GM12878 (cell line): ENCODE results near the gene ETNPPL.

Experiments
- BHLHE40 ChIP-seq, 2 experiments: fragments of 450-650 bp in 1 of 2; IDR thresholded peaks; 2 replicates each; pipeline ENCODE4 v1.6.1; 2011 to 2017; ENCODE audit warnings: low read depth in 2 of 2, borderline replicate concordance in 1 of 2, improper control_type of control experiment in 1 of 2, low read length in 1 of 2, mild to moderate bottlenecking in 1 of 2
- CBX5 ChIP-seq: sonication (generic); IDR thresholded peaks from 2 replicates; pipeline ENCODE4 v1.6.1; 2016; ENCODE audit warnings: low read depth, moderate library complexity, mild to moderate bottlenecking, inconsistent platforms
- CHD1 ChIP-seq: IDR thresholded peaks from 2 replicates; pipeline ENCODE4 v1.6.1; 2012; ENCODE audit warnings: low read depth, low read length, improper control_type of control experiment
- CTCF ChIP-seq, 3 experiments: IDR thresholded peaks in 2 of 3; conservative IDR thresholded peaks in 1 of 3; 2 replicates each; pipeline ENCODE4 v1.5.1; 2011; ENCODE audit warnings: low read depth in 3 of 3, low read length in 3 of 3, mild to moderate bottlenecking in 3 of 3, control low read depth in 2 of 3, moderate library complexity in 2 of 3, inconsistent platforms in 1 of 3, mixed read lengths in 1 of 3; ENCODE audit not compliant: control insufficient read depth in 2 of 3, insufficient read depth in 1 of 3; ENCODE audit errors: extremely low read depth in 1 of 3
- EGR1 ChIP-seq, 2 experiments: IDR thresholded peaks; 1 replicate in 1 of 2; 2 replicates in 1 of 2; pipeline ENCODE4 v1.6.1; 2011 to 2012; ENCODE audit warnings: low read depth in 2 of 2, low read length in 2 of 2, borderline replicate concordance in 1 of 2, mild to moderate bottlenecking in 1 of 2, moderate library complexity in 1 of 2
- MXI1 ChIP-seq: fragments of 150-350 bp; IDR thresholded peaks from 2 replicates; pipeline ENCODE4 v1.6.1; 2011; ENCODE audit warnings: low read depth, mild to moderate bottlenecking, inconsistent platforms, low read length, improper control_type of control experiment
- NBN ChIP-seq: fragments of 450-650 bp; IDR thresholded peaks from 2 replicates; pipeline ENCODE4 v1.6.1; 2016
- POLR2A ChIP-seq: IDR thresholded peaks from 2 replicates; pipeline ENCODE4 v1.6.1; 2011; ENCODE audit warnings: low read depth, mild to moderate bottlenecking, low read length
- POLR2AphosphoS5 ChIP-seq: IDR thresholded peaks from 2 replicates; pipeline ENCODE4 v1.6.1; 2011; ENCODE audit warnings: mild to moderate bottlenecking, low read length, inconsistent platforms
- RAD21 ChIP-seq: IDR thresholded peaks from 2 replicates; pipeline ENCODE4 v1.6.1; 2011; ENCODE audit warnings: mild to moderate bottlenecking, low read depth, low read length, moderate library complexity; ENCODE audit not compliant: insufficient read depth
- SREBF2 ChIP-seq: IDR thresholded peaks from 2 replicates; pipeline ENCODE4 v1.6.1; 2012; ENCODE audit warnings: mild to moderate bottlenecking, low read length
- TF ChIP-seq, protein P1 (sequence below): IDR thresholded peaks from 2 replicates; pipeline ENCODE4 v1.6.1; 2011; ENCODE audit warnings: borderline replicate concordance, low read depth, mild to moderate bottlenecking, moderate library complexity, mixed read lengths, low read length; ENCODE audit not compliant: insufficient read depth; ENCODE audit errors: extremely low read length
- TF ChIP-seq, protein P2 (sequence below): IDR thresholded peaks from 2 replicates; pipeline ENCODE4 v1.6.1; 2012; ENCODE audit warnings: mild to moderate bottlenecking, low read depth, low read length
- TF ChIP-seq, protein P3 (sequence below): IDR thresholded peaks from 2 replicates; pipeline ENCODE4 v1.6.1; 2011; ENCODE audit warnings: low read depth, mild to moderate bottlenecking, low read length, moderate library complexity, borderline replicate concordance; ENCODE audit errors: extremely low read depth

DNA sequence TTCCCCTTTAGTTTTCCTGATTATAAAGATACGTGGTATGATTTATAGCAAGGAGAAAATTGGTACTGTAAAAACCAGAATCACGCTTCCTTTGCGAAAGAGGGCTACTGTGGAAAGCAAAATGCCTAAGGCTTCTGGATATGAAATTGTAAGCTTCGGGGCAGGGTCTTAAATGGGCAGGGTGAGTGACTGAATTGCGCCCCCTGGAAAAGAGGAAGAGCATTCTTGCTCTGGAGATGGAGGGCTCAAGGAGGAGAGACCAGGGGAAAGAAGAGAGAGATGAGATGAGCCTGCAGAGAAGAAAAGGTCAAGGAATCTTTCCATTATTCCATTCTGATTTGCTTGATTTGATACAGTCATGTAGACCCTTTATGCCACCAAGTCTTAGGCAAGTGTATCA lies 13.1 kb upstream of the ETNPPL start:
- TF ChIP-seq BHLHE40 (IDR thresholded peaks at IDR 0.05; ENCODE audit: borderline replicate concordance in 1 of 2, low read depth in 2 of 2, low read length in 1 of 2) = no peak
- TF ChIP-seq MXI1 = no peak
- TF ChIP-seq SREBF2 = no peak
- TF ChIP-seq EGR1 (IDR thresholded peaks at IDR 0.05; ENCODE audit: borderline replicate concordance in 1 of 2, low read depth in 2 of 2, low read length in 2 of 2) = no peak
- TF ChIP-seq CTCF (IDR thresholded peaks at IDR 0.05 in 2 of 3, conservative IDR thresholded peaks at IDR 0.05 in 1 of 3; ENCODE audit: control insufficient read depth in 2 of 3, extremely low read depth in 1 of 3, insufficient read depth in 1 of 3, low read depth in 3 of 3, low read length in 3 of 3) = no peak
- TF ChIP-seq, protein P1, sequence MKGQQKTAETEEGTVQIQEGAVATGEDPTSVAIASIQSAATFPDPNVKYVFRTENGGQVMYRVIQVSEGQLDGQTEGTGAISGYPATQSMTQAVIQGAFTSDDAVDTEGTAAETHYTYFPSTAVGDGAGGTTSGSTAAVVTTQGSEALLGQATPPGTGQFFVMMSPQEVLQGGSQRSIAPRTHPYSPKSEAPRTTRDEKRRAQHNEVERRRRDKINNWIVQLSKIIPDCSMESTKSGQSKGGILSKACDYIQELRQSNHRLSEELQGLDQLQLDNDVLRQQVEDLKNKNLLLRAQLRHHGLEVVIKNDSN = no peak
- TF ChIP-seq CBX5 = no peak
- no peak for TF ChIP-seq POLR2AphosphoS5
- TF ChIP-seq NBN = no peak
- TF ChIP-seq, protein P2, sequence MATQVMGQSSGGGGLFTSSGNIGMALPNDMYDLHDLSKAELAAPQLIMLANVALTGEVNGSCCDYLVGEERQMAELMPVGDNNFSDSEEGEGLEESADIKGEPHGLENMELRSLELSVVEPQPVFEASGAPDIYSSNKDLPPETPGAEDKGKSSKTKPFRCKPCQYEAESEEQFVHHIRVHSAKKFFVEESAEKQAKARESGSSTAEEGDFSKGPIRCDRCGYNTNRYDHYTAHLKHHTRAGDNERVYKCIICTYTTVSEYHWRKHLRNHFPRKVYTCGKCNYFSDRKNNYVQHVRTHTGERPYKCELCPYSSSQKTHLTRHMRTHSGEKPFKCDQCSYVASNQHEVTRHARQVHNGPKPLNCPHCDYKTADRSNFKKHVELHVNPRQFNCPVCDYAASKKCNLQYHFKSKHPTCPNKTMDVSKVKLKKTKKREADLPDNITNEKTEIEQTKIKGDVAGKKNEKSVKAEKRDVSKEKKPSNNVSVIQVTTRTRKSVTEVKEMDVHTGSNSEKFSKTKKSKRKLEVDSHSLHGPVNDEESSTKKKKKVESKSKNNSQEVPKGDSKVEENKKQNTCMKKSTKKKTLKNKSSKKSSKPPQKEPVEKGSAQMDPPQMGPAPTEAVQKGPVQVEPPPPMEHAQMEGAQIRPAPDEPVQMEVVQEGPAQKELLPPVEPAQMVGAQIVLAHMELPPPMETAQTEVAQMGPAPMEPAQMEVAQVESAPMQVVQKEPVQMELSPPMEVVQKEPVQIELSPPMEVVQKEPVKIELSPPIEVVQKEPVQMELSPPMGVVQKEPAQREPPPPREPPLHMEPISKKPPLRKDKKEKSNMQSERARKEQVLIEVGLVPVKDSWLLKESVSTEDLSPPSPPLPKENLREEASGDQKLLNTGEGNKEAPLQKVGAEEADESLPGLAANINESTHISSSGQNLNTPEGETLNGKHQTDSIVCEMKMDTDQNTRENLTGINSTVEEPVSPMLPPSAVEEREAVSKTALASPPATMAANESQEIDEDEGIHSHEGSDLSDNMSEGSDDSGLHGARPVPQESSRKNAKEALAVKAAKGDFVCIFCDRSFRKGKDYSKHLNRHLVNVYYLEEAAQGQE = no peak
- no peak for TF ChIP-seq POLR2A
- TF ChIP-seq RAD21 = no peak
- TF ChIP-seq, protein P3, sequence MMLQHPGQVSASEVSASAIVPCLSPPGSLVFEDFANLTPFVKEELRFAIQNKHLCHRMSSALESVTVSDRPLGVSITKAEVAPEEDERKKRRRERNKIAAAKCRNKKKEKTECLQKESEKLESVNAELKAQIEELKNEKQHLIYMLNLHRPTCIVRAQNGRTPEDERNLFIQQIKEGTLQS = no peak
- no peak for TF ChIP-seq CHD1
